ENCODE results near the gene GLDC. TPM values are rescaled to one million over a fixed set of nuclear protein-coding genes. Genes with fewer than 3 reads are reported as not detected.

GLDC gene
- total RNA-seq, 1 donor from 2014 or later, result not detected

DNA sequence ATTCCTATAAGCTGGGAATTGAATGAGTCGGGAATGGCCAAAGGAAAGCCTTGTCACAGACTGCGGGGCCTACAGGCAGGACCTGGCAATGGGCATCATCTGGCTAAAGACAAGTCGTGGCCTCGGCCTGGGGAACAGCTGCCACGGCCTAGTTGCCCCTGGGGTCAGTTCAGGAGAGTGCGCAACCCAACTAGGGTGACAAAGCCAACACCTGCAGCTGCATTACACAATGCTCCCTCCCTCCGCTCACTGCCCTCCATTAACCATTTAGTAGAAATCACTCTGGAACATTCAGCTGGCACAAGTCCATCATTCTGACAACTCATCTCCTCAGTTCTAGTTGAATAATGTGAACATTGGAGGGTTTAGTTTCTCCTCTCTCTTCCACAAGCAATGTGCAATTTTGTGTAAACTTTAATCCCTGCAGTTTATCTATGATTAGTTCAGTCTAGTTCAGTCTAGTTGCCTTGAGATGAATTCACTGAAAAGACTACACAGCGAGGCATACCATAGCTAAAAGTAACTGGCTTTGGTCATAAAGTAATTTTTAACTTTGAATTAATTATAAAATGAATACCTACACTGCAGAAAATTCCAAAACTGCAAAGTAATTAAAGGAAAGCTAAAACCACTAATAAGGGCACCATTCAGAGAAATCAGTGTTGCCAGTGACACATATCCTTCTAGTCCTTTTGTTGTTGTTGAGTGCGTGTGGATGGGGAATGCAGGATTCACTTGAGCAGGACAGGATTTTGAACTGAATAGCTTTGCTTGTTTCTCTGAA, 5.1 kb downstream of the GLDC start:
- Histone ChIP-seq H3K4me1 (peaks cover 16% of the 10 kb centered on the region), H3K27me3 (ENCODE audit: low read depth) (peaks cover 77% of the 10 kb centered on the region), H3K9me3 (replicated peaks) (no peaks in the 10 kb centered on the region), H3K36me3 (no peaks in the 10 kb centered on the region), H3K27ac (replicated peaks) (no peak overlapping the region), H3K4me3 (no peak overlapping the region)
- TF ChIP-seq, protein P1, sequence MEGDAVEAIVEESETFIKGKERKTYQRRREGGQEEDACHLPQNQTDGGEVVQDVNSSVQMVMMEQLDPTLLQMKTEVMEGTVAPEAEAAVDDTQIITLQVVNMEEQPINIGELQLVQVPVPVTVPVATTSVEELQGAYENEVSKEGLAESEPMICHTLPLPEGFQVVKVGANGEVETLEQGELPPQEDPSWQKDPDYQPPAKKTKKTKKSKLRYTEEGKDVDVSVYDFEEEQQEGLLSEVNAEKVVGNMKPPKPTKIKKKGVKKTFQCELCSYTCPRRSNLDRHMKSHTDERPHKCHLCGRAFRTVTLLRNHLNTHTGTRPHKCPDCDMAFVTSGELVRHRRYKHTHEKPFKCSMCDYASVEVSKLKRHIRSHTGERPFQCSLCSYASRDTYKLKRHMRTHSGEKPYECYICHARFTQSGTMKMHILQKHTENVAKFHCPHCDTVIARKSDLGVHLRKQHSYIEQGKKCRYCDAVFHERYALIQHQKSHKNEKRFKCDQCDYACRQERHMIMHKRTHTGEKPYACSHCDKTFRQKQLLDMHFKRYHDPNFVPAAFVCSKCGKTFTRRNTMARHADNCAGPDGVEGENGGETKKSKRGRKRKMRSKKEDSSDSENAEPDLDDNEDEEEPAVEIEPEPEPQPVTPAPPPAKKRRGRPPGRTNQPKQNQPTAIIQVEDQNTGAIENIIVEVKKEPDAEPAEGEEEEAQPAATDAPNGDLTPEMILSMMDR (IDR thresholded peaks at IDR 0.05; ENCODE audit: borderline replicate concordance), result no peak
- no peak for DNase-seq
- intact Hi-C loops (cut with micrococcal nuclease), result no loop called here

DNA sequence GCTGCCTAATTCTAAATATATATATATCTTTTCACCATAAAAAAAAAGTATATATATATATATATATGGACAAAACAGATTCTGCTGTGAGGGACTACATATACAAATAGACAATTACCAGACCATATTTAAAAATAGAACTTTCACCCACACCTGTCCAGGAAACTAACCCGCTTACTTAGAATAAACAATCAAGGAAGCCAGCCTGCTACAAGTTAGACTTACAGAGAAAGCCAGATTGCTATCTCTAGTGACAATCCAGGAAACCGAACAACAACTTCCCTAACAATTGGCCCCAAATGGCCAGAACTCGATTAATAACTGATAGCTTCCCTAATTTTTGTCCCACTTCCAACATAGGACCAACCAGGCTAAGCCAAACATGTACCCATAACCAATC, 5.9 kb downstream of the GLDC start:
- Histone ChIP-seq H3K36me3 (no peaks in the 10 kb centered on the region), H3K27ac (replicated peaks) (no peak overlapping the region), H3K4me3 (no peak overlapping the region), H3K27me3 (ENCODE audit: low read depth) (peaks cover 68% of the 10 kb centered on the region), H3K9me3 (replicated peaks) (no peaks in the 10 kb centered on the region), H3K4me1 (peaks cover 7% of the 10 kb centered on the region)
- TF ChIP-seq, protein P1 (IDR thresholded peaks at IDR 0.05; ENCODE audit: borderline replicate concordance), result no peak
- intact Hi-C loops (cut with micrococcal nuclease), result no loop called here
- no peak for DNase-seq

DNA sequence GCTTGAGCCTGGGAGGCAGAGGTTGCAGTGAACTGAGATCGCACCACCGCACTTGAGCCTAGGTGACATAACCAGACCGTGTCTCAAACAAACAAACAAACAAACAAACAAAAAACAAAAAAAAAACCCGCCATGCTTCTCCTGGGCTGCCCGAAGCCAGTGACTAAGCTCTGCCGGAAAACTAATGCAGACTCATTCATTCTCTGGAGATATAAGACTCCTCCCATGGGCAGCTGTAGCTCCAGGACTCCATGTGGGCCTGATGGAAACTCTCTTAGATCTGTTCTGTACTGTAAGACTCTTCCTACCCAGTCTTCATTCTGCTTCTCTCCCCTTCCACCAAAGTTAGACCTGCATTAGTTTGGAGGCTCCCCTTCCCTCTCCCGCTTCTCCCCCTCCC, 11.1 kb downstream of the GLDC start:
- H3K27ac ChIP-seq (replicated peaks), result no peak overlapping the region
- no peaks in the 10 kb centered on the region for H3K4me1 ChIP-seq
- TF ChIP-seq, protein P1 (IDR thresholded peaks at IDR 0.05; ENCODE audit: borderline replicate concordance), result no peak
- no peak overlapping the region for H3K4me3 ChIP-seq
- no peaks in the 10 kb centered on the region for H3K9me3 ChIP-seq (replicated peaks)
- peaks cover 30% of the 10 kb centered on the region for H3K27me3 ChIP-seq (ENCODE audit: low read depth)
- no peaks in the 10 kb centered on the region for H3K36me3 ChIP-seq
- intact Hi-C loops (cut with micrococcal nuclease), result no loop called here
- DNase-seq, result no peak

DNA sequence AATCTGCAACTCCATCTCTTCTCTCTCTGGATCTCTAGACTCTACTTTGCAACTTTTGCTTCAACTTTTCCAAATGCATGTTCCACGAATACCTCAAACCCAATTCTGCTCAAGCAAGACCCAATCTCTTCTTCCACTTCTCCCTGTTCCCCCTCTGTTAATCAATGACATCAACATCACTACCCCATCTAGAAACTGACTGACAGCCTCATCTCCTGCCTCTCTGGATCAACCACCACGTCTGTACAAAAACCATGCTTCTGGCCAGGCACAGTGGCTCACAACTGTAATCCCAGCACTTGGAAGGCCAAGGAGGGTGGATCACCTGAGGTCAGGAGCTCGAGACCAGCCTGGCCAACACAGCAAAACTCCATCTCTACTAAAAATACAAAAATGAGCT, 12.2 kb downstream of the GLDC start:
- H3K27ac ChIP-seq (replicated peaks), result no peak overlapping the region
- intact Hi-C loops (cut with micrococcal nuclease), result no loop called here
- no peak overlapping the region for H3K4me3 ChIP-seq
- no peaks in the 10 kb centered on the region for H3K4me1 ChIP-seq
- TF ChIP-seq, protein P1 (IDR thresholded peaks at IDR 0.05; ENCODE audit: borderline replicate concordance), result no peak
- DNase-seq, result no peak
- H3K9me3 ChIP-seq (replicated peaks), result no peaks in the 10 kb centered on the region
- no peaks in the 10 kb centered on the region for H3K36me3 ChIP-seq
- H3K27me3 ChIP-seq (ENCODE audit: low read depth), result peaks cover 27% of the 10 kb centered on the region

DNA sequence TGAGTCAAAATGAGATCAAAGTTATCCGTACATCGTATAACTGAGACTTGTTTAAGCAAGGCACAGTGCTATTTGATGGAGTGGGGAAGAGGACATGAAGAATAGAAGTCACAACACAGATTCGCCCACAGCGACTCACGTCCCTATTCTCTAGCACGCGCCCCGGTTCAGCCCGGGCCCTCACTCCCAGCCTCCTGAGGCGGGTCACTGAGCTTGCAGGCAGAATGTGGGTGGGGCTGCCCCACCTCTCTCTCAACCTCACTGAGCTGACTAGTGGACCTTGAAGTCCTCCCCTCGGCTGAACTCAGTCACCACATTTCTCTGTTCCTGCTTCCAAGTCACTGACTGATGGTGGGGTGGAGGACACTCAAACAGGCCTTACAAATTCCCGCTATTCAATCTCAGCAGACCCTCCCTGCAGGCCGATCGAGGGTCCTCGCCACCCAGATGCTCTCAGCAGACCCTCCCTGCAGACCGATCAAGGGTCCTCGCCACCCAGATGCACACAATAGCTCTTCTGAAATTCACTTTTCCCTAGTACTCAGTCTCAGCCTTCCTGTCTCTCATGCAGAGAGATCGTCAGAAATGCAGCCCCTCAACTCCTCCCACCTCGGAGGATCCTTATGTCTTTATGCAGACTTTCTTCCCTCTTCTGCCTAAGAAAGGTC, 12.9 kb downstream of the GLDC start:
- H3K4me1 ChIP-seq, result no peaks in the 10 kb centered on the region
- TF ChIP-seq, protein P1 (IDR thresholded peaks at IDR 0.05; ENCODE audit: borderline replicate concordance), result no peak
- intact Hi-C loops (cut with micrococcal nuclease), result no loop called here
- no peak overlapping the region for H3K27ac ChIP-seq (replicated peaks)
- H3K9me3 ChIP-seq (replicated peaks), result no peaks in the 10 kb centered on the region
- peaks cover 29% of the 10 kb centered on the region for H3K27me3 ChIP-seq (ENCODE audit: low read depth)
- no peaks in the 10 kb centered on the region for H3K36me3 ChIP-seq
- DNase-seq, result no peak
- H3K4me3 ChIP-seq, result no peak overlapping the region
